Testis (tissue), 2 donors: ENCODE measurements around the gene KCNN3.

ENCODE experiments used
- POLR2A ChIP-seq: fragments of 450-650 bp; IDR thresholded peaks from one replicate; pipeline ENCODE4 v1.6.1; 2017; ENCODE audit warnings: antibody characterized with exemption, mild to moderate bottlenecking, moderate library complexity
- TF ChIP-seq, protein P1 (sequence below), 3 experiments: fragments of 450-650 bp in 2 of 3; fragments of 200-600 bp in 1 of 3; sonication (generic) in 1 of 3; IDR thresholded peaks; one replicate each; pipeline ENCODE4 v1.5.1; 2016 to 2019; ENCODE audit warnings: antibody characterized with exemption in 3 of 3, mild to moderate bottlenecking in 2 of 3, moderate library complexity in 1 of 3

- TF ChIP-seq, protein P1, sequence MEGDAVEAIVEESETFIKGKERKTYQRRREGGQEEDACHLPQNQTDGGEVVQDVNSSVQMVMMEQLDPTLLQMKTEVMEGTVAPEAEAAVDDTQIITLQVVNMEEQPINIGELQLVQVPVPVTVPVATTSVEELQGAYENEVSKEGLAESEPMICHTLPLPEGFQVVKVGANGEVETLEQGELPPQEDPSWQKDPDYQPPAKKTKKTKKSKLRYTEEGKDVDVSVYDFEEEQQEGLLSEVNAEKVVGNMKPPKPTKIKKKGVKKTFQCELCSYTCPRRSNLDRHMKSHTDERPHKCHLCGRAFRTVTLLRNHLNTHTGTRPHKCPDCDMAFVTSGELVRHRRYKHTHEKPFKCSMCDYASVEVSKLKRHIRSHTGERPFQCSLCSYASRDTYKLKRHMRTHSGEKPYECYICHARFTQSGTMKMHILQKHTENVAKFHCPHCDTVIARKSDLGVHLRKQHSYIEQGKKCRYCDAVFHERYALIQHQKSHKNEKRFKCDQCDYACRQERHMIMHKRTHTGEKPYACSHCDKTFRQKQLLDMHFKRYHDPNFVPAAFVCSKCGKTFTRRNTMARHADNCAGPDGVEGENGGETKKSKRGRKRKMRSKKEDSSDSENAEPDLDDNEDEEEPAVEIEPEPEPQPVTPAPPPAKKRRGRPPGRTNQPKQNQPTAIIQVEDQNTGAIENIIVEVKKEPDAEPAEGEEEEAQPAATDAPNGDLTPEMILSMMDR (IDR thresholded peaks at IDR 0.05), result no peak
- TF ChIP-seq POLR2A, result no peak
These were observed 134.3 kb downstream of the KCNN3 start for GRCh38 chr1:154735804-154736168.
